T-cell (primary cell): ENCODE results near the gene ZFYVE9. TPM values are rescaled to one million over a fixed set of nuclear protein-coding genes. Genes with fewer than 3 reads are reported as not detected.

Source experiments
- ATAC-seq, 4 experiments: fragments of 200-7000 bp in 3 of 4; fragments of 150-1000 bp in 1 of 4; cut with Tn5 transposase; replicated peaks in 1 of 4; 1 replicate in 3 of 4; 2 replicates in 1 of 4; pipeline ENCODE4 v1.10.0; 2021; ENCODE audit warnings: moderate library complexity in 3 of 4, mild to moderate bottlenecking in 2 of 4, moderate number of reproducible peaks in 1 of 4
- CTCF ChIA-PET, 2 donors: fragments of 300-600 bp; sonication (Branson Sonifier 250); formaldehyde crosslinking; loops; one replicate each; lab custom pipeline; 2022; ENCODE audit warnings: antibody characterized with exemption in 2 of 2; lab: Charles Lee
- POLR2A ChIA-PET, 2 donors: fragments of 300-600 bp; sonication (Branson Sonifier 250); formaldehyde crosslinking; loops; one replicate each; lab custom pipeline; 2022; ENCODE audit warnings: antibody characterized with exemption in 2 of 2; lab: Charles Lee
- DNase-seq, 35 experiments: peaks; one replicate each; pipeline versions ENCODE4 v3.0.0 to v3.0.0-alpha.2; 2013 to 2023
- H3K27ac ChIP-seq: one replicate; pipeline ENCODE4 v1.5.1; 2013; ENCODE audit warnings: low read length
- H3K27me3 ChIP-seq, 2 experiments: replicated peaks in 1 of 2; 1 replicate in 1 of 2; 2 replicates in 1 of 2; pipeline versions ENCODE4 v1.6.1 to v1.7.0; 2013; ENCODE audit warnings: low read length in 1 of 2, mixed read lengths in 1 of 2; ENCODE audit not compliant: control insufficient read depth in 2 of 2, insufficient read depth in 2 of 2; ENCODE audit errors: extremely low read depth in 1 of 2
- H3K36me3 ChIP-seq, 2 donors: 1 replicate in 1 of 2; 2 replicates in 1 of 2; pipeline versions ENCODE4 v1.6.1 to v1.7.0; 2013; ENCODE audit warnings: low read length in 1 of 2; ENCODE audit not compliant: control insufficient read depth in 2 of 2, insufficient read depth in 1 of 2; ENCODE audit errors: extremely low read depth in 1 of 2
- H3K4me1 ChIP-seq, 2 experiments: 1 replicate in 1 of 2; 2 replicates in 1 of 2; pipeline versions ENCODE4 v1.6.1 to v1.7.0; 2013; ENCODE audit warnings: low read length in 2 of 2, mixed read lengths in 1 of 2; ENCODE audit not compliant: insufficient read depth in 2 of 2, control insufficient read depth in 1 of 2; ENCODE audit errors: extremely low read depth in 1 of 2
- H3K4me3 ChIP-seq, 2 donors: 1 replicate in 1 of 2; 2 replicates in 1 of 2; pipeline versions ENCODE4 v1.5.1 to v1.7.0; 2013; ENCODE audit warnings: mild to moderate bottlenecking in 2 of 2, low read length in 1 of 2, moderate library complexity in 1 of 2; ENCODE audit not compliant: control insufficient read depth in 1 of 2; ENCODE audit errors: extremely low read depth in 1 of 2
- H3K9me3 ChIP-seq: 2 replicates; pipeline ENCODE4 v1.7.0; 2013
- H3K27ac Mint-ChIP-seq, 2 donors: one replicate each; pipeline ENCODE4 v1.8.0; 2020 to 2021; ENCODE audit warnings: mild to moderate bottlenecking in 2 of 2, mixed read lengths in 2 of 2
- H3K27me3 Mint-ChIP-seq, 2 donors: one replicate each; pipeline ENCODE4 v1.8.0; 2021 to 2022; ENCODE audit warnings: mixed read lengths in 2 of 2
- H3K36me3 Mint-ChIP-seq: one replicate; pipeline ENCODE4 v1.8.0; 2021; ENCODE audit warnings: mixed read lengths
- H3K4me1 Mint-ChIP-seq, 3 donors: one replicate each; pipeline ENCODE4 v1.8.0; 2020 to 2022; ENCODE audit warnings: mixed read lengths in 3 of 3, mild to moderate bottlenecking in 1 of 3
- H3K4me3 Mint-ChIP-seq, 3 donors: one replicate each; pipeline ENCODE4 v1.8.0; 2020 to 2022; ENCODE audit warnings: mild to moderate bottlenecking in 3 of 3, mixed read lengths in 3 of 3, moderate library complexity in 3 of 3
- H3K9me3 Mint-ChIP-seq, 3 donors: one replicate each; pipeline ENCODE4 v1.8.0; 2020 to 2022; ENCODE audit warnings: mixed read lengths in 3 of 3
- WGBS: methylation state at CpG from one replicate; pipeline ENCODE4 v1.1.5; 2013; ENCODE audit warnings: missing lambda C conversion rate; ENCODE audit not compliant: insufficient coverage; 5-methylcytosine and 5-hydroxymethylcytosine counted together
- total RNA-seq, 35 experiments: library from RNA in 6 of 35; stranded (reverse) in 6 of 35; fragments of 120-200 nt in 1 of 35; gene quantifications; one replicate each; pipeline versions ENCODE4 v1.2.1 to v1.2.4 and lab custom pipeline; 2013 to 2026

Gene ZFYVE9
- total RNA-seq, 5 donors from 2014 or later (not counting 1 experiment from before 2014, with no cell fraction given), result 6.5 to 9.0 (median 8.7) TPM

DNA sequence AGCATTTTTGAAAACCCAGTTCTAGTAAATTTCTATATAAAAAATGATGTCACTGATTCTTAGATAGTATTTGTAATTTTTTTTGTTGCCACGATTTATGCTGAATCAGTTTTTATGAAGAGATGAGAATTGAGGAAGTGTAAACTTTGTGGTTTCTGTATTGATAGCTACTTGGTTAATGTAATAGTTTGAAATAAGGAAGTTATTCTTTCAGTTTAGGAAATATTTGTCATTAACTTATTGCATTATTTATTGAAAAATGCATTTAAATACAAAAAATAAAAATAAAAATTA lies 97.8 kb downstream of the ZFYVE9 start:
- peaks cover 0 to 14% (median 2%) of the 10 kb centered on the region in 3 donors for H3K4me1 Mint-ChIP-seq
- no peak overlapping the region for H3K4me3 ChIP-seq
- H3K27ac ChIP-seq, result no peak overlapping the region
- ChIA-PET CTCF (no interaction called here), POLR2A (no interaction called here)
- no peaks in the 10 kb centered on the region for H3K36me3 ChIP-seq
- no peaks in the 10 kb centered on the region for H3K27me3 ChIP-seq
- no peak overlapping the region for H3K27ac Mint-ChIP-seq
- H3K36me3 Mint-ChIP-seq, result peaks cover 15% of the 10 kb centered on the region
- no peak overlapping the region for H3K4me3 Mint-ChIP-seq
- no peaks in the 10 kb centered on the region for H3K9me3 ChIP-seq
- DNase-seq (no peak), ATAC-seq (no peak)
- H3K27me3 Mint-ChIP-seq, result no peaks in the 10 kb centered on the region
- H3K9me3 Mint-ChIP-seq, result no peaks in the 10 kb centered on the region
- H3K4me1 ChIP-seq, result no peaks in the 10 kb centered on the region
- whole genome bisulfite sequencing, result no CpG with 5 or more reads among the region's 1 CpG

DNA sequence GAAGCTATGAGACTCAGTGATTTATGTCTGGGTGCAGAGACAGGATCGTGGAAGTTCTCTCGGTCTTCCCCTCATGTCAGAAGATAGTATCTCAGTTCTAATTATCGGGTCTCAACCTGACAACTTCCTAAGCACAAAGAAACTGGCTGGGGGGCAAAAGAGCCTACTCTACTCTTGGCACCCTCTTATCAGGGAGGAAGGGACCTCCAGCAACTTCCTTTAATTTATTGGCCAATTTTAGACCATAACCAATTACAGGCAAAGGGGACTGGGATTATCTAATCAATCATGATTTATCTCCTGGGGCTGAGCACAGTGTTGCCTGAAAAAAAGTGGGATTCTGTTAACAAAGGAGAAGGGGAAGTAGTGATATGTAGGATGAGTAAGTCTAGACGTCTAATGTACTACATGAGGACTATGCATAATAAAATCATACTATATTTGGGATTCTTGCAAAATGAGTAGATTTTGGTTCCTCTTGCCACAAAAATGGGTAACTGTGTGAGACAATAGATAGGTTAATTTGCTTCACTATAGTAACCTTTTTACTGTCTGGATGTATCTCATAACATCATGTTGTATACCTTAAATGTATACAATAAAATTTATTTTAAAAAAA lies 98.8 kb downstream of the ZFYVE9 start:
- H3K27me3 ChIP-seq, result no peaks in the 10 kb centered on the region
- Mint-ChIP-seq H3K27ac (no peak overlapping the region), H3K4me3 (no peak overlapping the region)

DNA sequence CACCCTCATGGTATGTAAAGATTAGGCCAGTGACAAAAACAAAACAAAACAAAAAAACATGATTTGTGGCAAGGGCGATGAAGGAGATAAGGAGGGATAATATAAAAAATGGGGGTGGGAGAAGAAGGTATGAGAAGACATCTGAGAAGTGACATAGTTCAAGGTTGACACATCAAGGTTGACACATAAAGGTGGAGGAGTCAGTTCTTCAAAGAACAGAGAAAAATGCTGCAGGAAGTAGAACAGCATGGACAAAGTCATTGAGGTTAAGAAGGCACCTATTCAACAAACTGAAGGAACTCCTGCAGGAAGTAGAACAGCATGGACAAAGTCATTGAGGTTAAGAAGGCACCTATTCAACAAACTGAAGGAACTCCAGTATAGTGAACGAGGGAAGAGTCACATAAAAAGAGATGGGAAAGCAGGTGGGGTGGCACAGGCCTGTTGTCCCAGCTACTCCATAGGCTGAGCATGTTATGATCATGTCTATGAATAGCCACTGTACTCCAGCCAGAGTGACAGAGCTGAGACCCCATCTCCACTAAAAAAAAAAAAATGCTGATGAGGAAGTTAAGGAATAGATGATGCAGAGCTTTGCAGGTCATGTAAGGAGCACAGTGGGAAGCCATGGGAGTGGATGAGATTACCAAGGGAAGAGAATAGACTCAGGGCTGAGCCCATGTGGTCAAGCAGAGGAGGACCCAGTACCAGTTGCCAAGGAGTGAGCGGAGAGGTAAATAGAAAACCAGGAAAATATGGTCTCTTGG lies 101.5 kb downstream of the ZFYVE9 start:
- no peaks in the 10 kb centered on the region for H3K27me3 ChIP-seq
- no peak overlapping the region for H3K27ac Mint-ChIP-seq
- peaks cover 7% of the 10 kb centered on the region for H3K36me3 Mint-ChIP-seq
- ChIA-PET CTCF (no interaction called here), POLR2A (no interaction called here)
- no peak for ATAC-seq
- H3K9me3 ChIP-seq, result no peaks in the 10 kb centered on the region
- H3K4me3 ChIP-seq, result no peak overlapping the region
- no peaks in the 10 kb centered on the region for H3K9me3 Mint-ChIP-seq
- H3K36me3 ChIP-seq, result no peaks in the 10 kb centered on the region
- no peak for DNase-seq
- H3K4me1 Mint-ChIP-seq, result peaks cover 0 to 14% (median 2%) of the 10 kb centered on the region in 3 donors
- H3K4me1 ChIP-seq, result no peaks in the 10 kb centered on the region
- 50% methylated on average over 1 of the region's 3 CpGs for WGBS
- no peak overlapping the region for H3K27ac ChIP-seq
- no peaks in the 10 kb centered on the region for H3K27me3 Mint-ChIP-seq
- no peak overlapping the region for H3K4me3 Mint-ChIP-seq

More for the DNA sequence above, 98.8 kb downstream of the ZFYVE9 start:
- CTCF ChIA-PET, result no interaction called here
- Histone ChIP-seq H3K4me3 (no peak overlapping the region), H3K4me1 (no peaks in the 10 kb centered on the region), H3K27ac (no peak overlapping the region), H3K9me3 (no peaks in the 10 kb centered on the region), H3K36me3 (no peaks in the 10 kb centered on the region)
- Mint-ChIP-seq H3K27me3 (no peaks in the 10 kb centered on the region), H3K9me3 (no peaks in the 10 kb centered on the region), H3K36me3 (peaks cover 15% of the 10 kb centered on the region), H3K4me1 (peaks cover 0 to 14% (median 2%) of the 10 kb centered on the region in 3 donors)
- ATAC-seq, result no peak
- POLR2A ChIA-PET, result no interaction called here
- WGBS, result 57% methylated on average over 1 of the region's 4 CpGs
- DNase-seq, result no peak

DNA sequence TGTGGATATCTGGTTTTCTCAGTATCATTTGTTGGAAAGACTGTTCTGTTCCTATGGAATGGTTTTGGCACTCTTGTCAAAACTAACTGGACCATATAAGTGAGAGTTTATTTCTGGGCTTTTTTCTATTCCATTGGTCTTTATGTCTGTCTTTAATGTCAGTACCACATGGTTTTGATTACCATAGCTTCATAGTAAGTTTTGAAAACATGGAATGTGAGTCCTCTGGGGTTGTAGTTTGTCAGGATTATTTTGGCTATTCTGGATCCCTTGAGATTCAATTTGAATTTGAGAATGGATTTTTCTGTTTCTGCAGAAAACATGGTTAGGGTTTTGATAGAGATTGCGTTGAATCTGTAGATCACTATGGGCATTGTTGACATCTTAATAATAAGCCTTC lies 107.9 kb downstream of the ZFYVE9 start:
- no peak for ATAC-seq
- CTCF ChIA-PET, result no interaction called here
- H3K36me3 ChIP-seq, result no peaks in the 10 kb centered on the region

DNA sequence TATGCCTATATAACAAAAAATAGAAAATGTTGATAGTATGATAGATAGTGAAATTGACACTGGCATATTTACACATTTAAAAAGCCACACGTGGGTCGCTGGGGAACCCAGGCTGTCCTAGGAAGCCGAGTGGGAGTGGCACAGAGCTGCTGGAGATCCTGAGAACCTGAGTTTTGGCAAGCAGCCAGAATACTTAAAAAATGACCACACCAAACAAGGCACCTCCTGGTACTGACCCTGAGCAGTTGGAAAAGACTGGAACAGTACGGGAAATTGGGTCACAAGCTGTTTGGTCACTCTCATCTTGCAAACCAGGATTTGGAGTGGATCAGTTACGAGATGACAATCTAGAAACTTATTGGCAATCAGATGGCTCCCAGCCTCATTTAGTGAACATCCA lies 111.5 kb downstream of the ZFYVE9 start:
- Mint-ChIP-seq H3K4me3 (no peak overlapping the region), H3K4me1 (no peaks in the 10 kb centered on the region), H3K36me3 (peaks cover 9% of the 10 kb centered on the region), H3K27me3 (no peaks in the 10 kb centered on the region), H3K9me3 (no peaks in the 10 kb centered on the region), H3K27ac (no peak overlapping the region)
- no peak for DNase-seq
- no peak overlapping the region for H3K4me3 ChIP-seq
- H3K36me3 ChIP-seq, result no peaks in the 10 kb centered on the region
- CTCF ChIA-PET, result no interaction called here
- no peak for ATAC-seq
- H3K27me3 ChIP-seq, result no peaks in the 10 kb centered on the region
- POLR2A ChIA-PET, result interaction anchor here in 1 of 2 donors (0.6 kb wide), 1 partner anchor 46 kb away, joined by 3 read pairs; no protein-coding TSS in a partner anchor
- no peaks in the 10 kb centered on the region for H3K4me1 ChIP-seq
- no peak overlapping the region for H3K27ac ChIP-seq
- 100% methylated on average over 1 of the region's 5 CpGs for WGBS
- no peaks in the 10 kb centered on the region for H3K9me3 ChIP-seq

More for the DNA sequence above, 107.9 kb downstream of the ZFYVE9 start:
- no peaks in the 10 kb centered on the region for H3K27me3 ChIP-seq
- Mint-ChIP-seq H3K4me3 (no peak overlapping the region), H3K27me3 (no peaks in the 10 kb centered on the region), H3K36me3 (peaks cover 11% of the 10 kb centered on the region), H3K27ac (no peak overlapping the region), H3K9me3 (no peaks in the 10 kb centered on the region), H3K4me1 (no peaks in the 10 kb centered on the region)
- POLR2A ChIA-PET, result no interaction called here
- WGBS, result no CpG with 5 or more reads among the region's 1 CpG
- no peaks in the 10 kb centered on the region for H3K4me1 ChIP-seq
- H3K27ac ChIP-seq, result no peak overlapping the region
- no peak overlapping the region for H3K4me3 ChIP-seq
- no peaks in the 10 kb centered on the region for H3K9me3 ChIP-seq
- no peak for DNase-seq

DNA sequence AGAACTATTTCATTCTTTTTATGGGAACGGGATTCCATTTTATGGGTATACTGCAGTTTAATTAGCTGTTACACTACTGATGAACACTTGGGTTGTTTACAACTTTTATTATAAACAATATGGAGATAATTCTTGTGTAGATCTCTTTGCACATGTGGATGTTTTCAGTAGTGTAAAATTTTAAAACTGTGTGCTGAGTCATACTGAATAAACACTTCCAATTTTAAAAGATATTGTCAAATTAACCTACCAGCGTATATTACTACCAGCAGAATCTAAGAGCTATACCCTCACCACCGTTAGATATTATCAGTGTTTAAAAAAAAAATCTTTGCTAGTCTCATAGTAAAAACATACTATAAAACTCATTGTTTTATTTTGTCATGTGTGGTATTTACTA lies 118.0 kb downstream of the ZFYVE9 start:
- Histone ChIP-seq H3K4me3 (no peak overlapping the region), H3K9me3 (no peaks in the 10 kb centered on the region), H3K36me3 (no peaks in the 10 kb centered on the region), H3K4me1 (no peaks in the 10 kb centered on the region), H3K27ac (no peak overlapping the region), H3K27me3 (no peaks in the 10 kb centered on the region)
- Mint-ChIP-seq H3K27me3 (no peaks in the 10 kb centered on the region), H3K4me3 (no peak overlapping the region), H3K27ac (no peak overlapping the region), H3K4me1 (no peaks in the 10 kb centered on the region), H3K36me3 (no peaks in the 10 kb centered on the region), H3K9me3 (no peaks in the 10 kb centered on the region)
- ChIA-PET POLR2A (no interaction called here), CTCF (no interaction called here)
- no peak for ATAC-seq
- no CpG with 5 or more reads among the region's 3 CpGs for WGBS
- DNase-seq, result no peak
